ENCODE data around the gene ERFL. TPM values are rescaled to one million over a fixed set of nuclear protein-coding genes. Genes with fewer than 3 reads are reported as not detected.

Gene ERFL
- total and polyA plus RNA-seq, 2 of the 4 experiments (the other 2 are of a cell fraction) = not detected

GRCh38 chr19:41927497-41928192, 604 bp downstream of the ERFL start:
- WGBS, 2 experiments (ENCODE audit: extremely low coverage in 2 of 2, insufficient read length in 1 of 2) = 22% methylated on average over 7 of the region's 43 CpGs; no CpG with 5 or more reads in 1 of the 2 experiments
- H2BK120ac ChIP-seq (ENCODE audit: low read depth, low read length) = no peak overlapping the region
- TF ChIP-seq CHD1 (IDR thresholded peaks at IDR 0.05; ENCODE audit: low read depth, low read length) (no peak), ELK1 (IDR thresholded peaks at IDR 0.05; ENCODE audit: borderline replicate concordance, low read depth, low read length) (no peak), MAFK (IDR thresholded peaks at IDR 0.05; ENCODE audit: low read depth, low read length) (no peak), POLR2A (IDR thresholded peaks at IDR 0.05; ENCODE audit: low read depth, low read length) (no peak), NFE2L2 (IDR thresholded peaks at IDR 0.05; ENCODE audit: low read depth, low read length) (no peak), RFX5 (IDR thresholded peaks at IDR 0.05; ENCODE audit: low read depth, low read length) (no peak), MAZ (IDR thresholded peaks at IDR 0.05; ENCODE audit: borderline replicate concordance, low read depth, low read length) (no peak), CEBPB (IDR thresholded peaks at IDR 0.05; ENCODE audit: low read depth, low read length) (no peak), CTCF (conservative IDR thresholded peaks at IDR 0.05; ENCODE audit: low read depth, low read length) (no peak), USF2 (IDR thresholded peaks at IDR 0.05; ENCODE audit: low read depth, low read length) (no peak), MXI1 (IDR thresholded peaks at IDR 0.05; ENCODE audit: borderline replicate concordance, low read depth, low read length) (no peak), RAD21 (IDR thresholded peaks at IDR 0.05; ENCODE audit: low read length) (no peak), SMC3 (IDR thresholded peaks at IDR 0.05; ENCODE audit: low read depth, low read length) (no peak)
- no peak overlapping the region for H3K56ac ChIP-seq (ENCODE audit: extremely low read depth, insufficient read depth, low read length)
- H3K27ac ChIP-seq (ENCODE audit: insufficient read depth, low read length) = no peak overlapping the region
- H4K20me1 ChIP-seq (ENCODE audit: insufficient read depth, low read length) = peaks cover 25% of the 10 kb centered on the region
- H3K9me3 ChIP-seq (ENCODE audit: control insufficient read depth, insufficient read depth, low read length) = peaks cover 3% of the 10 kb centered on the region; the same call in 1 of the 2 replicates
- no peak overlapping the region for H2AK9ac ChIP-seq (replicated peaks; ENCODE audit: low read depth, low read length, poor library complexity)
- H3K79me1 ChIP-seq (ENCODE audit: low read depth in 1 of 2, low read length in 2 of 2) = no peaks in the 10 kb centered on the region
- DNase-seq (no peak), ATAC-seq (ENCODE audit: low read depth) (peak; percentile 41)
- H3K23ac ChIP-seq (ENCODE audit: low read depth, low read length) = no peak overlapping the region
- no peak overlapping the region for H4K91ac ChIP-seq (ENCODE audit: insufficient read depth, low read depth, low read length)
- no peak overlapping the region for H3K14ac ChIP-seq (replicated peaks; ENCODE audit: low read depth, low read length)
- ChIA-PET POLR2A (ENCODE audit: unreplicated experiment) (no interaction called here), CTCF (no interaction called here)
- no peak overlapping the region for H4K5ac ChIP-seq (ENCODE audit: low read depth, low read length)
- peaks cover 5% of the 10 kb centered on the region for H3K4me1 ChIP-seq (ENCODE audit: control insufficient read depth, insufficient read depth, low read length)
- no peaks in the 10 kb centered on the region; the same call in 1 of the 2 replicates for H3K9me1 ChIP-seq (ENCODE audit: insufficient read depth, low read length)
- H2BK15ac ChIP-seq (ENCODE audit: low read depth, low read length) = no peak overlapping the region
- BruUV-seq (replicated peaks) = no TSS peak
- intact Hi-C loops (cut with micrococcal nuclease) = no loop called here
- H2AFZ ChIP-seq (replicated peaks; ENCODE audit: low read length, poor library complexity) = peak overlapping the region; percentile 89
- in situ Hi-C loops (cut with MboI; ENCODE audit: low sequenced_read_pairs) = no loop called here
- dilution Hi-C loops (cut with HindIII; ENCODE audit: low sequenced_read_pairs, unreplicated experiment) = no loop called here
- no peak overlapping the region for H2BK5ac ChIP-seq (ENCODE audit: low read depth, low read length, poor library complexity, severe bottlenecking)
- H3K4ac ChIP-seq (ENCODE audit: low read depth, low read length) = no peak overlapping the region
- peak overlapping the region; percentile 43 for H3K4me3 ChIP-seq (ENCODE audit: insufficient read depth, low read depth, low read length)
- H3K9ac ChIP-seq (ENCODE audit: low read depth, low read length) = no peak overlapping the region
- H2AK5ac ChIP-seq (ENCODE audit: low read depth, low read length) = no peak overlapping the region
- H3K4me2 ChIP-seq (ENCODE audit: low read depth, low read length) = peak overlapping the region; percentile 95
- H3K18ac ChIP-seq (ENCODE audit: low read depth, low read length) = no peak overlapping the region
- H2BK20ac ChIP-seq (ENCODE audit: low read depth, low read length) = no peak overlapping the region
- no peak overlapping the region for H4K8ac ChIP-seq (ENCODE audit: low read depth in 2 of 2, low read length in 2 of 2)
- peaks cover 87% of the 10 kb centered on the region for H3K27me3 ChIP-seq (ENCODE audit: control insufficient read depth, insufficient read depth, low read length)
- no peaks in the 10 kb centered on the region for H3K36me3 ChIP-seq (ENCODE audit: control insufficient read depth, insufficient read depth, low read length)

Measured in IMR-90 (cell line).